OCI-LY7 (cell line): Measurements from ENCODE around the gene NR5A1.

Source experiments
- EZH2phosphoT487 ChIP-seq: fragments of 200-600 bp; sonication (generic); IDR thresholded peaks from 2 replicates; pipeline ENCODE4 v1.6.1; 2018; ENCODE audit warnings: low read depth, borderline replicate concordance, mild to moderate bottlenecking, mixed run types, antibody characterized with exemption, low read length, moderate library complexity, mixed read lengths
- TF ChIP-seq, protein P1 (sequence below): fragments of 200-600 bp; sonication (generic); conservative IDR thresholded peaks from 2 replicates; pipeline ENCODE4 v1.5.1; 2014; ENCODE audit warnings: mild to moderate bottlenecking, antibody characterized with exemption, low read length, moderate library complexity, mixed read lengths

- TF ChIP-seq, protein P1, sequence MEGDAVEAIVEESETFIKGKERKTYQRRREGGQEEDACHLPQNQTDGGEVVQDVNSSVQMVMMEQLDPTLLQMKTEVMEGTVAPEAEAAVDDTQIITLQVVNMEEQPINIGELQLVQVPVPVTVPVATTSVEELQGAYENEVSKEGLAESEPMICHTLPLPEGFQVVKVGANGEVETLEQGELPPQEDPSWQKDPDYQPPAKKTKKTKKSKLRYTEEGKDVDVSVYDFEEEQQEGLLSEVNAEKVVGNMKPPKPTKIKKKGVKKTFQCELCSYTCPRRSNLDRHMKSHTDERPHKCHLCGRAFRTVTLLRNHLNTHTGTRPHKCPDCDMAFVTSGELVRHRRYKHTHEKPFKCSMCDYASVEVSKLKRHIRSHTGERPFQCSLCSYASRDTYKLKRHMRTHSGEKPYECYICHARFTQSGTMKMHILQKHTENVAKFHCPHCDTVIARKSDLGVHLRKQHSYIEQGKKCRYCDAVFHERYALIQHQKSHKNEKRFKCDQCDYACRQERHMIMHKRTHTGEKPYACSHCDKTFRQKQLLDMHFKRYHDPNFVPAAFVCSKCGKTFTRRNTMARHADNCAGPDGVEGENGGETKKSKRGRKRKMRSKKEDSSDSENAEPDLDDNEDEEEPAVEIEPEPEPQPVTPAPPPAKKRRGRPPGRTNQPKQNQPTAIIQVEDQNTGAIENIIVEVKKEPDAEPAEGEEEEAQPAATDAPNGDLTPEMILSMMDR = no peak
- TF ChIP-seq EZH2phosphoT487 = no peak
Measured at GRCh38 chr9:124440786-124441185, 66.4 kb downstream of the NR5A1 start.
